SK-N-SH (cell line): ENCODE results near the gene ENDOV. TPM values are rescaled to one million over a fixed set of nuclear protein-coding genes. Genes with fewer than 3 reads are reported as not detected.

Source experiments
- CTCF ChIA-PET: fragments of 300-600, 350-600 bp; formaldehyde crosslinking; extraction: SDS; loops from one replicate; lab custom pipeline; 2021; lab: Yijun Ruan, JAX
- POLR2A ChIA-PET: fragments of 350-600 bp; sonication (Branson Sonifier 250); formaldehyde crosslinking; extraction: SDS; loops from one replicate; lab custom pipeline; 2020; ENCODE audit warnings: antibody characterized with exemption, inconsistent platforms; lab: Yijun Ruan, JAX
- DNase-seq: peaks from one replicate; pipeline ENCODE4 v3.0.0; 2012
- H2AFZ ChIP-seq: fragments of 200-600 bp; sonication (generic); 2 replicates; pipeline ENCODE4 v1.8.1; 2016; ENCODE audit warnings: antibody characterized with exemption, mild to moderate bottlenecking, low read depth
- H3F3A ChIP-seq: fragments of 200-600 bp; sonication (generic); replicated peaks from 2 replicates; pipeline ENCODE3; 2016; ENCODE audit warnings: antibody characterized with exemption, mild to moderate bottlenecking; ENCODE audit not compliant: insufficient read depth
- H3K27ac ChIP-seq, 2 experiments: fragments of 200-500 bp in 1 of 2; fragments of 200-600 bp in 1 of 2; sonication (Bioruptor generic) in 1 of 2; sonication (generic), shearing (Covaris generic) in 1 of 2; 2 replicates each; pipeline versions ENCODE4 v1.5.1 to v1.6.1; 2014 to 2016; ENCODE audit warnings: low read depth in 2 of 2, inconsistent platforms in 1 of 2, low read length in 1 of 2, mild to moderate bottlenecking in 1 of 2, mixed read lengths in 1 of 2
- H3K27me3 ChIP-seq: fragments of 200-600 bp; sonication (generic), shearing (Covaris generic); 2 replicates; pipeline ENCODE4 v1.6.1; 2016; ENCODE audit warnings: mixed run types; ENCODE audit not compliant: insufficient read depth
- H3K36me3 ChIP-seq, 2 experiments: fragments of 200-500 bp in 1 of 2; fragments of 200-600 bp in 1 of 2; sonication (Bioruptor generic) in 1 of 2; sonication (generic) in 1 of 2; replicated peaks in 1 of 2; 2 replicates each; pipeline versions ENCODE3 to v1.5.1; 2014 to 2016; ENCODE audit warnings: low read length in 1 of 2, mild to moderate bottlenecking in 1 of 2; ENCODE audit not compliant: insufficient read depth in 2 of 2, control insufficient read depth in 1 of 2
- H3K4me1 ChIP-seq, 2 experiments: fragments of 200-500 bp in 1 of 2; fragments of 200-600 bp in 1 of 2; sonication (Bioruptor generic) in 1 of 2; sonication (generic), shearing (Covaris generic) in 1 of 2; 2 replicates each; pipeline versions ENCODE4 v1.5.1 to v1.6.1; 2014 to 2016; ENCODE audit warnings: low read depth in 1 of 2, low read length in 1 of 2, mixed run types in 1 of 2; ENCODE audit not compliant: insufficient read depth in 2 of 2, control insufficient read depth in 1 of 2
- H3K4me2 ChIP-seq: fragments of 200-600 bp; sonication (generic), shearing (Covaris generic); 2 replicates; pipeline ENCODE4 v1.6.1; 2017; ENCODE audit warnings: mixed run types
- H3K4me3 ChIP-seq, 2 experiments: fragments of 200-500 bp in 1 of 2; fragments of 200-600 bp in 1 of 2; sonication (Bioruptor generic) in 1 of 2; sonication (generic), shearing (Covaris generic) in 1 of 2; 2 replicates each; pipeline versions ENCODE4 v1.5.1 to v1.8.1; 2014 to 2016; ENCODE audit warnings: low read depth in 2 of 2, inconsistent platforms in 1 of 2, low read length in 1 of 2, mild to moderate bottlenecking in 1 of 2, mixed read lengths in 1 of 2, moderate library complexity in 1 of 2
- H3K79me2 ChIP-seq: fragments of 200-600 bp; sonication (generic); 2 replicates; pipeline ENCODE4 v1.8.1; 2017; ENCODE audit warnings: mild to moderate bottlenecking; ENCODE audit not compliant: insufficient read depth
- H3K9ac ChIP-seq: fragments of 200-600 bp; sonication (generic); 2 replicates; pipeline ENCODE4 v1.6.1; 2017; ENCODE audit warnings: mixed run types
- H3K9me2 ChIP-seq: fragments of 200-600 bp; sonication (generic); 2 replicates; pipeline ENCODE4 v1.6.1; 2017; ENCODE audit warnings: mixed run types
- H3K9me3 ChIP-seq: fragments of 200-600 bp; sonication (generic); 2 replicates; pipeline ENCODE4 v1.6.1; 2017; ENCODE audit warnings: mixed run types, mild to moderate bottlenecking, moderate library complexity
- H4K20me1 ChIP-seq: fragments of 200-600 bp; sonication (generic); 2 replicates; pipeline ENCODE4 v1.6.1; 2017; ENCODE audit warnings: mild to moderate bottlenecking, mixed run types; ENCODE audit not compliant: insufficient read depth
- EP300 ChIP-seq, 2 experiments: IDR thresholded peaks; 2 replicates each; pipeline versions ENCODE4 v1.4.0 to v1.6.1; 2012; ENCODE audit warnings: borderline replicate concordance in 1 of 2, low read depth in 1 of 2, low read length in 1 of 2
- FOSL2 ChIP-seq: IDR thresholded peaks from 2 replicates; pipeline ENCODE4 v1.4.0; 2012; ENCODE audit warnings: low read depth, mild to moderate bottlenecking, moderate library complexity, borderline replicate concordance
- JUND ChIP-seq: IDR thresholded peaks from 2 replicates; pipeline ENCODE4 v1.4.0; 2012
- MEF2A ChIP-seq: IDR thresholded peaks from 2 replicates; pipeline ENCODE4 v1.4.0; 2012; ENCODE audit warnings: low read depth, borderline replicate concordance
- NRF1 ChIP-seq: IDR thresholded peaks from 2 replicates; pipeline ENCODE4 v1.6.1; 2012; ENCODE audit warnings: low read depth, mild to moderate bottlenecking, low read length
- POLR2AphosphoS5 ChIP-seq: IDR thresholded peaks from 2 replicates; pipeline ENCODE4 v1.6.1; 2012; ENCODE audit warnings: low read depth, low read length
- RAD21 ChIP-seq: IDR thresholded peaks from 2 replicates; pipeline ENCODE4 v1.6.1; 2012; ENCODE audit warnings: mild to moderate bottlenecking, low read length
- RCOR1 ChIP-seq: fragments of 150-350 bp; IDR thresholded peaks from 2 replicates; pipeline ENCODE4 v1.6.1; 2017; ENCODE audit warnings: antibody characterized with exemption, low read length
- RFX5 ChIP-seq: IDR thresholded peaks from 2 replicates; pipeline ENCODE4 v1.6.1; 2012; ENCODE audit warnings: mild to moderate bottlenecking, improper control_type of control experiment, low read length
- SIN3A ChIP-seq: IDR thresholded peaks from 2 replicates; pipeline ENCODE4 v1.6.1; 2012; ENCODE audit warnings: low read depth, mild to moderate bottlenecking, low read length, moderate library complexity, borderline replicate concordance
- SMC3 ChIP-seq: IDR thresholded peaks from 2 replicates; pipeline ENCODE4 v1.6.1; 2012; ENCODE audit warnings: low read depth, low read length, improper control_type of control experiment
- TCF12 ChIP-seq: IDR thresholded peaks from 2 replicates; pipeline ENCODE4 v1.4.0; 2012
- WGBS: methylation state at CpG from one replicate; pipeline ENCODE4 v1.1.6; 2017; ENCODE audit warnings: low lambda C conversion rate; 5-methylcytosine and 5-hydroxymethylcytosine counted together
- polyA plus RNA-seq, 3 experiments: library from polyadenylated mRNA; depleted of rRNA; stranded (reverse); fragments of >200 nt; gene quantifications; 2 replicates each; pipeline ENCODE4 v1.2.3, GENCODE V29; 2012
- TF ChIP-seq, protein P1 (sequence below): fragments of 150-350 bp; IDR thresholded peaks from 2 replicates; pipeline ENCODE4 v1.6.1; 2016; ENCODE audit warnings: mild to moderate bottlenecking, low read depth, low read length
- TF ChIP-seq, protein P2 (sequence below): IDR thresholded peaks from 2 replicates; pipeline ENCODE4 v1.4.0; 2012; ENCODE audit warnings: low read depth
- TF ChIP-seq, protein P3 (sequence below): IDR thresholded peaks from 2 replicates; pipeline ENCODE4 v1.4.0; 2012; ENCODE audit warnings: low read depth, borderline replicate concordance

Gene ENDOV
- polyA plus RNA-seq, 1 of the 3 experiments (the other 2 are of a cell fraction), result 83.6 TPM

DNA sequence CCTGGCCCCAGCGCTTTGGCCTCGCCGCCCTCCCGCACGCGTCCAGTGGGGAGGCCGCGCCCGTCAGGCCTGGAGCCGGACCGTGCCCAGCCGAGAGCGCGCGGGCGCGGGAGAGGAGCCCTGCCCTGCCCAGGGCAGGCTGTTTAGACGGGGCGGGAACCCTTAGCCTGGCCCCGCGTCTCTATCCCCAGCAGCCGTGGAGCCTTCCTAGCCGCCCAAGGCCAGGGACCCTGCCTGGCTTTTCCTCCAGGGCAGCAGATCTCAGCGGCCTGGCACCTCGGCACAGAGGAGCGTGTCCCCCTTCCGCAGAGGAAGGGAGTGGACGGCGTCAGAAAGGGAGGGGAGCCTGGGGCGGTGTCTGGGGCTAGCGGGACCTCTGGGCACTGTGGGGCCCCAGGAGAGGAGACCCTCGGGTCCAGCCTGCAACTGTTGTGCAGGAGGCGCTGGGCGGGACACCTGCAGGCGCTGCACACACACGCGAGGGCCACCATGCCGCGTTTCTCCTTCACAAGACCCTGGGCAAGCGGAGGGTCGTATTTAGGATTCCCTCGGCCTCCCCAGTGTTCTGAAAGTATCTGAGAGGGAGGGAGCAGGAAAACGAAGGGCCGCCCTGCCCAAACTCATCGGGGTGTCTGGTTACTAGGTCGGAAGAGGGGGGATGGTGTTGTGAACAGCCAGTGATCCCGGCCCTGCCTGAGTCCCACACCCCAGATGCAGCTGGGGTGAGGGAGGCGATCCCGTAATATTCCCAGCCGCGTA, 63.7 kb downstream of the ENDOV start:
- TF ChIP-seq, protein P1, sequence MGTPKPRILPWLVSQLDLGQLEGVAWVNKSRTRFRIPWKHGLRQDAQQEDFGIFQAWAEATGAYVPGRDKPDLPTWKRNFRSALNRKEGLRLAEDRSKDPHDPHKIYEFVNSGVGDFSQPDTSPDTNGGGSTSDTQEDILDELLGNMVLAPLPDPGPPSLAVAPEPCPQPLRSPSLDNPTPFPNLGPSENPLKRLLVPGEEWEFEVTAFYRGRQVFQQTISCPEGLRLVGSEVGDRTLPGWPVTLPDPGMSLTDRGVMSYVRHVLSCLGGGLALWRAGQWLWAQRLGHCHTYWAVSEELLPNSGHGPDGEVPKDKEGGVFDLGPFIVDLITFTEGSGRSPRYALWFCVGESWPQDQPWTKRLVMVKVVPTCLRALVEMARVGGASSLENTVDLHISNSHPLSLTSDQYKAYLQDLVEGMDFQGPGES, result no peak
- TF ChIP-seq NRF1, result no peak
- TF ChIP-seq SMC3, result no peak
- TF ChIP-seq EP300 (IDR thresholded peaks at IDR 0.05; ENCODE audit: borderline replicate concordance in 1 of 2, low read depth in 1 of 2, low read length in 1 of 2), result no peak
- TF ChIP-seq, protein P2, sequence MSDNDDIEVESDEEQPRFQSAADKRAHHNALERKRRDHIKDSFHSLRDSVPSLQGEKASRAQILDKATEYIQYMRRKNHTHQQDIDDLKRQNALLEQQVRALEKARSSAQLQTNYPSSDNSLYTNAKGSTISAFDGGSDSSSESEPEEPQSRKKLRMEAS, result no peak
- TF ChIP-seq RCOR1, result no peak
- no peak for TF ChIP-seq RAD21
- TF ChIP-seq FOSL2, result no peak
- TF ChIP-seq TCF12, result no peak
- no peak for TF ChIP-seq POLR2AphosphoS5
- TF ChIP-seq RFX5, result no peak
- no peak for TF ChIP-seq JUND
- no peaks in the 10 kb centered on the region for H3F3A ChIP-seq
- CTCF ChIA-PET, result interaction anchor here (0.8 to 7.6 kb wide), 14 partner anchors 13 to 496 kb away, joined by 3 to 71 read pairs (median 5); no protein-coding TSS in a partner anchor
- peaks cover 93% of the 10 kb centered on the region for H3K27me3 ChIP-seq
- no peaks in the 10 kb centered on the region for H3K36me3 ChIP-seq
- H3K4me3 ChIP-seq, result peak overlapping the region; percentile 29 to 58
- H3K4me2 ChIP-seq, result peak overlapping the region; percentile 91
- DNase-seq, result peak; percentile 73
- no peak overlapping the region for H3K27ac ChIP-seq
- H4K20me1 ChIP-seq, result peaks cover 14% of the 10 kb centered on the region
- H3K9me3 ChIP-seq, result no peaks in the 10 kb centered on the region
- H3K9me2 ChIP-seq, result no peaks in the 10 kb centered on the region
- no peak overlapping the region for H3K9ac ChIP-seq
- peaks cover 0 to 14% of the 10 kb centered on the region in 2 experiments; a peak in 1 of 4 replicates for H3K4me1 ChIP-seq
- POLR2A ChIA-PET, result no interaction called here
- WGBS, result 44% methylated on average over 27 of the region's 51 CpGs
- H3K79me2 ChIP-seq, result no peaks in the 10 kb centered on the region
- H2AFZ ChIP-seq, result no peak overlapping the region

DNA sequence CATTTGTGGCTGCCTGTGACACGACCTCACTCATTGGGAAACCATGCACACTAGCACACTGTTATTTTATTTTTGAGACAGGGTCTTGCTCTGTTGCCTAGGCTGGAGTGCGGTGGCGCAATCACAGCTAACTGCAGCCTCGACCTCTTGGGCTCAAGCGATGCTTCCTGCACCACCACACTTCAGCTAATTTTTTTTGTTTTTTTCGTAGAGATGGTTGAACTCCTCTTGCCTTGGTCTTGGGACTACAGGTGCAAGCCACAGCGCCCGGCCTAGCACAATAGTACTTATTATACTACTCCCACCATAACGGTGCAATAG, 64.2 kb downstream of the ENDOV start:
- Histone ChIP-seq H3K9ac (no peak overlapping the region), H2AFZ (no peak overlapping the region), H3K27me3 (peaks cover 88% of the 10 kb centered on the region), H3K9me3 (no peaks in the 10 kb centered on the region), H4K20me1 (peaks cover 14% of the 10 kb centered on the region), H3K4me3 (no peak overlapping the region), H3F3A (no peaks in the 10 kb centered on the region), H3K4me2 (no peak overlapping the region), H3K27ac (no peak overlapping the region), H3K4me1 (peaks cover 0 to 14% of the 10 kb centered on the region in 2 experiments; a peak in 1 of 4 replicates), H3K79me2 (no peaks in the 10 kb centered on the region), H3K9me2 (no peaks in the 10 kb centered on the region), H3K36me3 (no peaks in the 10 kb centered on the region)
- TF ChIP-seq, protein P3, sequence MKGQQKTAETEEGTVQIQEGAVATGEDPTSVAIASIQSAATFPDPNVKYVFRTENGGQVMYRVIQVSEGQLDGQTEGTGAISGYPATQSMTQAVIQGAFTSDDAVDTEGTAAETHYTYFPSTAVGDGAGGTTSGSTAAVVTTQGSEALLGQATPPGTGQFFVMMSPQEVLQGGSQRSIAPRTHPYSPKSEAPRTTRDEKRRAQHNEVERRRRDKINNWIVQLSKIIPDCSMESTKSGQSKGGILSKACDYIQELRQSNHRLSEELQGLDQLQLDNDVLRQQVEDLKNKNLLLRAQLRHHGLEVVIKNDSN, result no peak
- TF ChIP-seq SIN3A (no peak), MEF2A (no peak)
- CTCF ChIA-PET, result interaction anchor here (0.8 to 1.0 kb wide), 2 partner anchors 52 to 96 kb away, joined by 4 to 5 read pairs; no protein-coding TSS in a partner anchor
- DNase-seq, result no peak
- WGBS, result 77% methylated on average over 9 of the region's 9 CpGs
- POLR2A ChIA-PET, result no interaction called here
